ENCODE data around the gene SMC2.

The SMC2 gene

DNA sequence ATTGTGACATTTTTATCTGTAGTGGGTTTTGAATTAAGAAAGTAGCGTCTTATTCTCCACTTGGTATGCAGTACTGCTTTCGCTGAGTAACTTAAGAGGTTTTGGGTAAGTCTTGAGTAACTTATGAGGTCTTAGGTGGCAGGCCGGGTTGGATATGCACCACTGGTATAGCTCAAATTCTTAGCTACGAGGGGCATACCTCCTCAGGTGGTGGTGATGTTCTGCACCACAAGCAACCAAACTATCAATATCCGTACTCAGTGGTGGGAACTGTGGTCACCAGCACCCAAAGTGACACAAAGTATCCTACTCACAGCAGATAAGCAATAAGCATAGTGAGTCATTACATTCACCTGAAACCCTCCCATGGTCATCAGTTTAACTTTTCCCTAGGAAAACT lies 13.7 kb downstream of the SMC2 start:
- DNase-seq (ENCODE audit: low spot score), result no peak

DNA sequence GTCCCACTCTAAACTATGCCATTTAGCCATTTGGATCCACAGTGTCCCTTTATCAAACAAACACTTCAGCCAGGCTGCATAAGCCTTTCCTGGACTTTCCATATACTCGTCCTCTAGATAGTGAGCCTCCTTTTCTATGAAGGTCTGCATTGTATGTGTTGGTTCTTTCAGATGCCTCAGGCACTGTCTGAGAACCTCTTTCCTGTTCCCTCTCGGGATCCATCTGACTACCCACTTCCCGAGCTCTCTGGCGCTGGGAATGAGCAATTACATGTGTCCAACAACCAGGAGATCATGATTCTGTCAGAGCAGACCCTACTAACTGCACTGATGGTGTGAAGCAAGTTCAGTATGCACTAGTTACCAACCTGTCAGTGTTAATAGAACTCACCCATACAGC lies 14.2 kb downstream of the SMC2 start:
- DNase-seq (ENCODE audit: low spot score), result no peak

DNA sequence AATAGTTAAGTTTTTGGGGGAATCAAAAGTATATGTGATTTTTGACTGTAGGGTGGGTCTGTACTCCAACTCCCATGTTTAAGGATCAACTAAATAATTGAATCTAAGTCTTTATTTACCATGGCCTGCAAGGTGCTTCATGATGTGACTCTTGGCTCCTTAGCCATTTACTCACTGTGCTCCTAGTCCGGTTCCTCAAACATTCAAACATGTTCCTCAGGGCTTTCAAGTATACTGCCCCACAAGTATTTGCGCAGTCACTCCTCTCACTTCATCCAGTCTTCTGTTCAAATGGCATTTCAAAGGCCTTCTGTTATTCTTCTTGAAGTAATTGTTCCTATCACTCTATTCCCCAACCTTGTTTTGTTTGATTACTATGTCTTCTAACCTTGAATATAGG lies 16.4 kb downstream of the SMC2 start:
- DNase-seq (ENCODE audit: low spot score), result no peak

DNA sequence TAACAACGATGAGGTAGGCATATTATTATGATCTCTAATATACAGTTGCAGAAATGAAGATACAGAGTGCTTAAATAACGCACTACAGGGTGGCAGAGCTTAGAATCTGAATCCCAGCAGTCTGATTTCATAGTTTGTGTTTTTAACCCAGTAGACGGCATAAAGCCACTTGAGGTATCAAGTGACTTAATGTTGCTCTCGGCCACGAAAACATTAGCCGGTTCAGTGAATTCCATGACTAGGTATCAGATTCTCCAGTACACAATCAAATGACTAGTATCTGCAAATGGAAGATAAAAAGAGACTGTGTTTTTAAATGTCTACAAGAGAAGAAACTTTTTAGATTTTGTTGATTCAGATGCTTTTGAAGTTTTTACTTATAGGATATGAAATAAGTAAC lies 24.8 kb downstream of the SMC2 start:
- no peak for DNase-seq (ENCODE audit: low spot score)

DNA sequence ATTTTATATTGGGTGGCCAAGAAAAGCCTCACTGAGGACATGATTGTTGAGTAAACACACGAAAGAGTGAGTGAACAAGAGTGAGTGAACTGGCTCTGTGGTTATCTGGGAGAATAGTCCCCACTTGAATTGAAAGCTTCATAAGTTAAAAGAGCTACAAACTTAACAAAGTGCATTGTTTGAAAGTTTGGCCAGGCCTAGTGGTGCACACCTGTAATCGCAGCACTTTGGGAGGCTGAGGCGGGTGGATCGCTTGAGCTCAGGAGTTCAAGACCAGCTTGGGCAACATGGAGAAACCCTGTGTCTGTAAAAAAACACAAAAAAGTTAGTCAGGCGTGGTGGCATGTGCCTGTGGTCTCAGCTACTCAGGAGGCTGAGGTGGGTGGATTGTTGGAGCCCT lies 26.9 kb downstream of the SMC2 start:
- DNase-seq (ENCODE audit: low spot score), result no peak

DNA sequence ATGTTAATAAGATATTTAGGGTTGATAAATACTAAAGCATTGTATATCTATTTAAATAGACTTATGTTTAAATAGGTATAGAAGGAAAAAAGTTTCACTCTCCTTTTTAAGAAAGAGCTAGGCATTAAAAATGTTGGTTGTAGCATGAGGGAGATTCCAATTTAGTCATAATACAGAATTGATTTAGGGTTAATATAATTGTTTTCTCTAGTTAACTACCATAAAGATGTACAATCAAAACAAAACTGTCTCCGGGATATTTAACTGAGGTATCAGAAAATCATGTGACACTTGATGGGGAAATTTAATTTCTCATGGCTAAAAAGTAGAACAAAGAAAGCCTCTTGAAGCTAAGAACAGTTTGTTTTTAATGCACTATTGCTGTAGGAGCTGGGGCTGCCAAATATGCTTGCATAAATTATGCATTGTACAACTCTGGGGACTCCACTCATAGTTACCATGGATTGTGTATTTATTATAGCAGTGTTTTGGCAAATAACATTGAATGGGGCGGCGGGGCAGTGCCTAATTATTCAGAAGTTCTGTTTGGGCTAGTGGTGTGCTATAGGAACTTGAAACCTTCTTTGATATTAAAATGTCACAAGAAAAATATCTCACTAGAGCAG lies 44.2 kb downstream of the SMC2 start:
- DNase-seq (ENCODE audit: low spot score), result no peak

DNA sequence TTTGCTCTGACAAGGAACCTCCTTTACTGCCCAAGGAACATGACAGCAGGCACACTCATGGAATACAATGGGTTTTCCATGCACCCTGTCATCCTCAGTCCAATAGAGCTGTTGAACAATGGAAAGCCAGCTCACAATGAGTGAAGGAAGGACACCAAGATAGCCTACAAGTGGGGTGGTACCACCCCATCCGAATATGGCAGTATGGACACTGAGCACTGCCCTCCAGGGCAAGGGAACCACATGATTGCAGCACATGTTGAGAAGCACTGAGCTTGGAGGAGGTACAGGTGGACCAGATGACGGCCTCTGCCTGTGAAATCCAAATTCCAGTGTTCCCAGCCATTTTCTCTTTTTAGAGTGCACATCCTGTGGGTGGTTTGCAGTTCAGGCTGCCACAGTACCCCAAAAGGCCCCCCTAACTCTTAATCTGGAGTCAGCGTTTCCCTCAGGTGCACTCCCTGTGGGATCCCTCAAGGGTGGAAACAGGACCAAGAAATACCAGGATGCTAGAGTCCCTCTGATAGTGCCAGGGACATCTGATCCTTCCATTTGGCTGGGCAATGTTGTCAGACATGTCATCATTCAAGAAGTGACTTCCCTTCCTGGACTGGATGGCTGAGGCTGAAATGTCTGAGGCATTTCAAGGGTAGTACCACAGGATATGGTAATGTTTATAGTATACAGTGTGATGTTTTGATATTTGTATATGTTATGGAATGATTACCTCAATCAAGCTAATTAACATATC lies 48.9 kb downstream of the SMC2 start:
- no peak for DNase-seq (ENCODE audit: low spot score)

DNA sequence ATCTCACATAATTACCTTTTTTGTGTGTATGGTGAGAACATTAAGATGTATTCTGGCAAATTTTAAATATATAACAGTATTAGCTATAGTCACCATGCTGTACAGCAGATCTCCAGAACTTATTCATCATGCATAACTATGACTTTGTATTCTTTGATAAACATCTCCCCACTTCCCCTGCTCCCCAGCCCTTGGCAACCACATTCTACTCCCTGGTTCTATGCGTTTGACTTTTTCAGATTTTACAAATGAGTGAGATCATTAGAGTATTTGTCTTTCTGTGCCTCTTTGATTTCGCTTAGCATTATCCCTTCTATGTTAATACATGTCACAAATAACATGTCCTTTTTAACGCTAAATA lies 49.4 kb downstream of the SMC2 start:
- DNase-seq (ENCODE audit: low spot score), result no peak

DNA sequence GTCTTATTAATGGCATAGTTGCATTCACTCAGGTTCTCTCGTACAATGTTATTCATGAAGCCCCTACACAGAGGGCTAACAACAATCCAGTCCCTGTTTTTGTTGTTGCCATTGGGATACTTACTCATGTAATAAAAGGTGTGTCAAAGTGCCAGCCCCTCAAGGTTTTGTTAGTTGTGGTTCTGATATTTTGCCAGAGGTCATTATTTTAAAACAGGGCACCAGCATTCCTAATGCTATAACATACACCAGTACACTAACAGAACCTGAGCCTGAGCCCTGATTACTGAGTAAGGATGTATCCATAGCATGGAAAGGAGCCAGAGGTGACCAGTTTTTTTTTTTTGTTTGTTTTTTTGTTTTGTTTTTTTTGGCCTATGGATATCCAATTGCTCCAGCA lies 50.2 kb downstream of the SMC2 start:
- DNase-seq (ENCODE audit: low spot score), result no peak

DNA sequence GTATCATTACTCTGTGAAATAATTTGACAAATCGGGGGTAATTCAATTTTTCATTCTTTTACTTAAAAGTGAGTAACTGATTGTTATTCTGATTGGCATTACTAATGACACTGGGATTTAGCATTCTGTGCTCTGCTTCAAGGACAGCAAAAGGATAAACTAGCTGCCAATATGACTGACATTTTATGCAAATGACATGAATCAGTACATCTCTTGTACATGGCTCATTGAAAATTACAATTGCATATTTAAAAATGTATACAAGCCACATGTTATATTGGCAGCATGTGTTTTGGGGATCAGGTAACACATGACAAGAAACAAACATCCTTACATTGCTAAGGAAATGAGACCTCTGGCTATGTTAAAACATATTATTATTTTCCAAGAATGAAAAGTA lies 79.0 kb downstream of the SMC2 start:
- DNase-seq (ENCODE audit: low spot score), result no peak

DNA sequence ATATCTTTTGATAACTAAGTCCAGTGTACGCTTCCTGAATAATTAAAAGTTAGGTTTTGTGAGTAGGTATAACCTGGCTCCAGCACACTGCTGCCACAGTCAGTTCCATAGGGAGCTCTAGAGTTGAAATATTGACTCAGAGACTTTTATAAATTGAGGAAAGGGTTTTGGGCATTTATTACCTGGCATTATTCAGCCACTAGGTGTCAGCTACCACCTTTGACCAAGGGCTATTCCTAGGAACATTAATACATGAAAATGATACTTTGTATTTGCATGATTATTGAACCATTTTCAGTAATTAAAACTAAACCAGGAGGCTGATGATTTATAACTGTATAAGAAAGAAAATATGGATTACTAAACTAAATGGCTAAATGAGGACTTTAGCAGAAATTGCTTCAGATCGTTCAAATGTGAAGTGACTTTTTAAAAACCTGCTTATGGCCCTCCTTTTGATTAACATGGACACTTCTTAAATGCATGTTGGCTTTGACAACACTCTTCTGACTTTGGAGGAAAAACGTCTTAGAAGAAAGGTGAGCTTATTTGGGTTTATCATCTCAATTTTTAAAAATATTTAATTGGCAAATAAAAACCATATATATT lies 83.0 kb downstream of the SMC2 start:
- no peak for DNase-seq (ENCODE audit: low spot score)

DNA sequence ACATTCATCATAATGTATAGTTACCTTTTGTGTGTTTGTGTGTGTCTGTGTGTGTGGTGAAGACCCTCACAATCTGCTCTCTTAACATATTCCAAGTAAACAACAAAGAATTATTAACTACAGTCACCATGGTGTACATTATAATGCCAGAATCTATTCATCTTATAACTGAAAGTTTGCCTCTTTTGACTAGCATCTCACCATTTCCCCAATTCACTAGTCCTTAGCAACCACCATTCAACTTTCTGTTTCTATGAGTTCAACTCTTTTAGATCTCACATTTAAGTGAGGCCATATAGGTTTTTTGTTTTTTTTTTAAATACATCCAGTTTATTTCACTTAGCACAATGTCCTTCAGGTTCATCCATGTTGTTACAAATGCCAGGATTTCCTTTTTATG lies 83.6 kb downstream of the SMC2 start:
- DNase-seq (ENCODE audit: low spot score), result no peak

All from hematopoietic multipotent progenitor cell treated with erythropoietin and hydrocortisone succinate and interleukin-3 and kit ligand, for 15 days (in vitro differentiated cells).